Liver (tissue), 9 donors: ENCODE measurements around the gene TRMT11. TPM values are rescaled to one million over a fixed set of nuclear protein-coding genes. Genes with fewer than 3 reads are reported as not detected.

Experiments used
- DNase-seq: peaks from one replicate; pipeline ENCODE4 v3.0.0-alpha.2; 2017; ENCODE audit warnings: low spot score
- H3K27ac ChIP-seq, 2 donors: one replicate each; pipeline ENCODE4 v1.7.0; 2013; ENCODE audit warnings: inconsistent platforms in 2 of 2, low read length in 2 of 2, control low read depth in 1 of 2, low read depth in 1 of 2, mild to moderate bottlenecking in 1 of 2
- H3K27me3 ChIP-seq, 4 donors: one replicate each; pipeline versions ENCODE4 v1.6.1 to v1.7.0; 2013; ENCODE audit warnings: low read length in 3 of 4, inconsistent platforms in 1 of 4, mild to moderate bottlenecking in 1 of 4, moderate library complexity in 1 of 4; ENCODE audit not compliant: control insufficient read depth in 4 of 4, insufficient read depth in 4 of 4
- H3K36me3 ChIP-seq, 4 donors: one replicate each; pipeline versions ENCODE4 v1.6.1 to v1.7.0; 2013; ENCODE audit warnings: low read length in 3 of 4, mild to moderate bottlenecking in 3 of 4, low read depth in 1 of 4, moderate library complexity in 1 of 4; ENCODE audit not compliant: control insufficient read depth in 4 of 4, insufficient read depth in 3 of 4
- H3K4me1 ChIP-seq, 4 donors: one replicate each; pipeline versions ENCODE4 v1.6.1 to v1.7.0; 2013; ENCODE audit warnings: low read length in 3 of 4, mild to moderate bottlenecking in 3 of 4, moderate library complexity in 1 of 4; ENCODE audit not compliant: control insufficient read depth in 4 of 4, insufficient read depth in 4 of 4
- H3K4me3 ChIP-seq, 3 donors: one replicate each; pipeline versions ENCODE4 v1.6.1 to v1.7.0; 2013; ENCODE audit warnings: low read length in 3 of 3, control low read depth in 1 of 3, low read depth in 1 of 3, mild to moderate bottlenecking in 1 of 3
- H3K9ac ChIP-seq, 2 donors: one replicate each; pipeline ENCODE4 v1.7.0; 2013; ENCODE audit warnings: low read length in 2 of 2, mild to moderate bottlenecking in 2 of 2, moderate library complexity in 2 of 2, control low read depth in 1 of 2, low read depth in 1 of 2
- H3K9me3 ChIP-seq, 4 donors: one replicate each; pipeline versions ENCODE4 v1.6.1 to v1.7.0; 2013; ENCODE audit warnings: low read length in 3 of 4; ENCODE audit not compliant: control insufficient read depth in 4 of 4
- CTCF ChIP-seq: fragments of 150-350 bp; IDR thresholded peaks from 2 replicates; pipeline ENCODE4 v1.5.1; 2017; ENCODE audit warnings: improper control_type of control experiment, low read depth, low read length; ENCODE audit not compliant: missing input control
- EGR1 ChIP-seq, 2 donors: IDR thresholded peaks; 2 replicates each; pipeline ENCODE4 v1.6.1; 2016 to 2018; ENCODE audit warnings: antibody characterized with exemption in 2 of 2, low read depth in 2 of 2
- FOXA1 ChIP-seq: IDR thresholded peaks from 2 replicates; pipeline ENCODE4 v1.6.1; 2016; ENCODE audit warnings: antibody characterized with exemption
- FOXA2 ChIP-seq: IDR thresholded peaks from 2 replicates; pipeline ENCODE4 v1.6.1; 2016; ENCODE audit warnings: antibody characterized with exemption
- GABPA ChIP-seq, 2 donors: IDR thresholded peaks in 1 of 2; conservative IDR thresholded peaks in 1 of 2; 2 replicates each; pipeline ENCODE4 v1.6.1; 2016; ENCODE audit warnings: antibody characterized with exemption in 2 of 2, mild to moderate bottlenecking in 1 of 2, moderate library complexity in 1 of 2
- HNF4A ChIP-seq, 2 donors: conservative IDR thresholded peaks; 2 replicates each; pipeline ENCODE4 v1.6.1; 2016; ENCODE audit warnings: antibody characterized with exemption in 2 of 2, mild to moderate bottlenecking in 2 of 2
- HNF4G ChIP-seq: IDR thresholded peaks from 2 replicates; pipeline ENCODE4 v1.6.1; 2016; ENCODE audit warnings: antibody characterized with exemption
- JUND ChIP-seq, 2 donors: IDR thresholded peaks; 2 replicates each; pipeline ENCODE4 v1.6.1; 2016; ENCODE audit warnings: antibody characterized with exemption in 2 of 2
- MAX ChIP-seq: IDR thresholded peaks from 2 replicates; pipeline ENCODE4 v1.6.1; 2016; ENCODE audit warnings: antibody characterized with exemption
- NR2F2 ChIP-seq: IDR thresholded peaks from 2 replicates; pipeline ENCODE4 v1.6.1; 2016; ENCODE audit warnings: antibody characterized with exemption
- RAD21 ChIP-seq, 2 donors: IDR thresholded peaks; 2 replicates each; pipeline ENCODE4 v1.6.1; 2016; ENCODE audit warnings: antibody characterized with exemption in 2 of 2, mild to moderate bottlenecking in 2 of 2
- RXRA ChIP-seq, 2 donors: IDR thresholded peaks; 2 replicates each; pipeline ENCODE4 v1.6.1; 2017 to 2018; ENCODE audit warnings: antibody characterized with exemption in 2 of 2, mild to moderate bottlenecking in 1 of 2
- SP1 ChIP-seq: IDR thresholded peaks from 2 replicates; pipeline ENCODE4 v1.6.1; 2018; ENCODE audit warnings: antibody characterized with exemption, mild to moderate bottlenecking
- TAF1 ChIP-seq: conservative IDR thresholded peaks from 2 replicates; pipeline ENCODE4 v1.6.1; 2016; ENCODE audit warnings: antibody characterized with exemption, mild to moderate bottlenecking
- YY1 ChIP-seq: IDR thresholded peaks from 2 replicates; pipeline ENCODE4 v1.6.1; 2016; ENCODE audit warnings: antibody characterized with exemption, mild to moderate bottlenecking
- ZBTB33 ChIP-seq: IDR thresholded peaks from 2 replicates; pipeline ENCODE4 v1.6.1; 2016; ENCODE audit warnings: antibody characterized with exemption
- WGBS: extraction: QIAGEN DNeasy Blood & Tissue Kit; methylation state at CpG from one replicate; pipeline ENCODE4 v1.1.7; 2013; 5-methylcytosine and 5-hydroxymethylcytosine counted together
- polyA plus RNA-seq, 2 donors: library from polyadenylated mRNA; stranded (reverse) in 1 of 2; unstranded in 1 of 2; fragments of 200-250 nt in 1 of 2; fragments of >200 nt in 1 of 2; fragmentation: Nextera tagmentation in 1 of 2; extraction: Ambion mirVana in 1 of 2; gene quantifications; one replicate each; pipeline versions ENCODE4 v1.2.1 to v1.2.3, GENCODE V29; 2013 to 2015
- total RNA-seq, 2 donors: library from RNA; depleted of rRNA; stranded (reverse); fragments of >200 nt; gene quantifications; one replicate each; pipeline ENCODE4 v1.2.3, GENCODE V29; 2014
- TF ChIP-seq, protein P1 (sequence below): IDR thresholded peaks from 2 replicates; pipeline ENCODE4 v1.6.1; 2016; ENCODE audit warnings: antibody characterized with exemption
- TF ChIP-seq, protein P2 (sequence below): IDR thresholded peaks from 2 replicates; pipeline ENCODE4 v1.6.1; 2016; ENCODE audit warnings: antibody characterized with exemption, mild to moderate bottlenecking
- donor health status: healthy.
- donor health status: healthy.
- donor health status: healthy.
- donor health status: healthy.
- donor health status: healthy.

TRMT11 gene
- total and polyA plus RNA-seq, 4 donors = 9.9 to 82.3 (median 17.2) TPM

DNA sequence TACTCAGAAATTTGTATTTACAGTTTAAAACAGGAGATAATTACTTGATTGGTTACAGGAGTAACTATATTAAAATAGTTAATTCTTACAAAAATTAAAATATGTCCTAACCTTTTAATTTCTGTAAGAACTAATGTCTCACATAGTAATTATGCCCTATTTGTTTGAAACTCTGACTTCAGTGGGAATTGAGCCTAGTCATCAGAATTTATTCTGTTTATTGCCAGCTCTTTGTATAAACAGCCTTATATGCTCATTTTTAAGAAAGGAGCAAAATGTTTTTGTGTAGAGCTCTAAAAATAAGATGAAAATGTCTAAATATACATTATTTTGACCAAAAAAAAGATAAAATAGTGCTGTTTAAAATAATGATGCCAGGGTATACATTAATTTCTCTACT, 21.5 kb downstream of the TRMT11 start:
- peaks cover 5 to 47% (median 34%) of the 10 kb centered on the region in 4 donors for H3K36me3 ChIP-seq
- no peak overlapping the region for H3K9ac ChIP-seq
- H3K9me3 ChIP-seq = no peaks in the 10 kb centered on the region
- TF ChIP-seq JUND (IDR thresholded peaks at IDR 0.05) (no peak), SP1 (no peak), HNF4A (conservative IDR thresholded peaks at IDR 0.05) (no peak), TAF1 (no peak), FOXA1 (no peak), HNF4G (no peak), MAX (no peak), EGR1 (IDR thresholded peaks at IDR 0.05; ENCODE audit: low read depth in 2 of 2) (no peak), YY1 (no peak), NR2F2 (no peak), RAD21 (IDR thresholded peaks at IDR 0.05) (no peak), ZBTB33 (no peak), GABPA (IDR thresholded peaks at IDR 0.05 in 1 of 2, conservative IDR thresholded peaks at IDR 0.05 in 1 of 2) (no peak), RXRA (IDR thresholded peaks at IDR 0.05) (no peak), FOXA2 (no peak), CTCF (no peak)
- TF ChIP-seq, protein P1, sequence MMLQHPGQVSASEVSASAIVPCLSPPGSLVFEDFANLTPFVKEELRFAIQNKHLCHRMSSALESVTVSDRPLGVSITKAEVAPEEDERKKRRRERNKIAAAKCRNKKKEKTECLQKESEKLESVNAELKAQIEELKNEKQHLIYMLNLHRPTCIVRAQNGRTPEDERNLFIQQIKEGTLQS = no peak
- TF ChIP-seq, protein P2, sequence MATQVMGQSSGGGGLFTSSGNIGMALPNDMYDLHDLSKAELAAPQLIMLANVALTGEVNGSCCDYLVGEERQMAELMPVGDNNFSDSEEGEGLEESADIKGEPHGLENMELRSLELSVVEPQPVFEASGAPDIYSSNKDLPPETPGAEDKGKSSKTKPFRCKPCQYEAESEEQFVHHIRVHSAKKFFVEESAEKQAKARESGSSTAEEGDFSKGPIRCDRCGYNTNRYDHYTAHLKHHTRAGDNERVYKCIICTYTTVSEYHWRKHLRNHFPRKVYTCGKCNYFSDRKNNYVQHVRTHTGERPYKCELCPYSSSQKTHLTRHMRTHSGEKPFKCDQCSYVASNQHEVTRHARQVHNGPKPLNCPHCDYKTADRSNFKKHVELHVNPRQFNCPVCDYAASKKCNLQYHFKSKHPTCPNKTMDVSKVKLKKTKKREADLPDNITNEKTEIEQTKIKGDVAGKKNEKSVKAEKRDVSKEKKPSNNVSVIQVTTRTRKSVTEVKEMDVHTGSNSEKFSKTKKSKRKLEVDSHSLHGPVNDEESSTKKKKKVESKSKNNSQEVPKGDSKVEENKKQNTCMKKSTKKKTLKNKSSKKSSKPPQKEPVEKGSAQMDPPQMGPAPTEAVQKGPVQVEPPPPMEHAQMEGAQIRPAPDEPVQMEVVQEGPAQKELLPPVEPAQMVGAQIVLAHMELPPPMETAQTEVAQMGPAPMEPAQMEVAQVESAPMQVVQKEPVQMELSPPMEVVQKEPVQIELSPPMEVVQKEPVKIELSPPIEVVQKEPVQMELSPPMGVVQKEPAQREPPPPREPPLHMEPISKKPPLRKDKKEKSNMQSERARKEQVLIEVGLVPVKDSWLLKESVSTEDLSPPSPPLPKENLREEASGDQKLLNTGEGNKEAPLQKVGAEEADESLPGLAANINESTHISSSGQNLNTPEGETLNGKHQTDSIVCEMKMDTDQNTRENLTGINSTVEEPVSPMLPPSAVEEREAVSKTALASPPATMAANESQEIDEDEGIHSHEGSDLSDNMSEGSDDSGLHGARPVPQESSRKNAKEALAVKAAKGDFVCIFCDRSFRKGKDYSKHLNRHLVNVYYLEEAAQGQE = no peak
- no peaks in the 10 kb centered on the region for H3K27me3 ChIP-seq
- no peak overlapping the region for H3K4me3 ChIP-seq
- DNase-seq = no peak
- H3K4me1 ChIP-seq = no peaks in the 10 kb centered on the region
- H3K27ac ChIP-seq = no peak overlapping the region

DNA sequence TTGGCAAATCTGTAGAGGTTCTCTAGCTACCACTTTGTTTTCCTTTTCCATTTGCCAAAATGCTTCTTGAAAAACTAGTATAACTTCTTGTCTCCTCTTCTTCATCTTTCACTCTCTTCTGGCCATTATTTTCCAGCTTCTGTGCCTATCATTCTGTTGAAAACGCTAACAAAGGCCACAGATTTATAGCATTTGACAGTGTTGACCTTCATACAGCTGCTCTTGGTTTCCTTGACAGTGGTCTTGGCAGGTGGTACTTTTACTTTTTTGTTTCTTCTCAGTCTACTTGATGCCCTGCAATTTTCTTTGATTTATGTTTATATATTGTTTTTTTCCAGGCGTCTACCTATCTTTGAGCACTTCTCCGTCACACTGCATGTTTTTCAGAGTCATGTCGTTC, 23.7 kb downstream of the TRMT11 start:
- Histone ChIP-seq H3K9ac (no peak overlapping the region), H3K9me3 (no peaks in the 10 kb centered on the region), H3K27me3 (no peaks in the 10 kb centered on the region), H3K4me3 (no peak overlapping the region), H3K36me3 (peaks cover 12 to 56% (median 48%) of the 10 kb centered on the region in 4 donors), H3K4me1 (no peaks in the 10 kb centered on the region), H3K27ac (no peak overlapping the region)
- WGBS = 93% methylated on average over 4 of the region's 4 CpGs
- DNase-seq = no peak
- TF ChIP-seq HNF4G (no peak), FOXA2 (no peak), TAF1 (no peak), YY1 (no peak), RAD21 (IDR thresholded peaks at IDR 0.05) (no peak), RXRA (IDR thresholded peaks at IDR 0.05) (no peak), NR2F2 (no peak)
